Stimulated activated memory B cell treated with anti-CD40 and anti-IgM and Interleukin-4, amounts not matched to agents 10 μg/mL and 1 μg/mL and 100 μg/mL, for 72 hours (primary cell): Measurements from ENCODE around the gene TIMM17B.

Source experiments
- ATAC-seq: fragments of 150-1000 bp; cut with Tn5 transposase; 2 replicates; pipeline ENCODE4 v1.10.0; 2021
- H3K27ac Mint-ChIP-seq: one replicate; pipeline ENCODE4 v1.8.0; 2022; ENCODE audit warnings: mild to moderate bottlenecking, mixed read lengths
- H3K27me3 Mint-ChIP-seq: one replicate; pipeline ENCODE4 v1.8.0; 2022; ENCODE audit warnings: mixed read lengths
- H3K36me3 Mint-ChIP-seq: one replicate; pipeline ENCODE4 v1.8.0; 2022; ENCODE audit warnings: mixed read lengths
- H3K4me1 Mint-ChIP-seq: one replicate; pipeline ENCODE4 v1.8.0; 2022; ENCODE audit warnings: mixed read lengths
- H3K4me3 Mint-ChIP-seq: one replicate; pipeline ENCODE4 v1.8.0; 2022; ENCODE audit warnings: mild to moderate bottlenecking, moderate library complexity, mixed read lengths
- H3K9me3 Mint-ChIP-seq: one replicate; pipeline ENCODE4 v1.8.0; 2022; ENCODE audit warnings: mixed read lengths

TIMM17B gene

GRCh38 chrX:48927123-48927522 is 29.6 kb upstream of the TIMM17B start:
- peaks cover 27% of the 10 kb centered on the region for H3K36me3 Mint-ChIP-seq
- H3K27me3 Mint-ChIP-seq: no peaks in the 10 kb centered on the region
- H3K4me3 Mint-ChIP-seq: no peak overlapping the region
- H3K4me1 Mint-ChIP-seq: peaks cover 17% of the 10 kb centered on the region
- ATAC-seq: no peak
- H3K9me3 Mint-ChIP-seq: no peaks in the 10 kb centered on the region
- no peak overlapping the region for H3K27ac Mint-ChIP-seq

- no peaks in the 10 kb centered on the region for H3K27me3 Mint-ChIP-seq
- peaks cover 33% of the 10 kb centered on the region for H3K4me1 Mint-ChIP-seq
- H3K4me3 Mint-ChIP-seq: no peak overlapping the region
- H3K36me3 Mint-ChIP-seq: peaks cover 20% of the 10 kb centered on the region
- H3K9me3 Mint-ChIP-seq: no peaks in the 10 kb centered on the region
- ATAC-seq: no peak
- H3K27ac Mint-ChIP-seq: peak overlapping the region; percentile 63
Measured at GRCh38 chrX:48924270-48924669, 26.7 kb upstream of the TIMM17B start.

- Mint-ChIP-seq H3K9me3 (no peaks in the 10 kb centered on the region), H3K27me3 (no peaks in the 10 kb centered on the region), H3K4me1 (peaks cover 35% of the 10 kb centered on the region), H3K4me3 (no peak overlapping the region), H3K27ac (peak overlapping the region; percentile 63), H3K36me3 (peaks cover 20% of the 10 kb centered on the region)
- no peak for ATAC-seq
Measured at GRCh38 chrX:48923771-48924170, 26.2 kb upstream of the TIMM17B start.

GRCh38 chrX:48920718-48921104 is 23.1 kb upstream of the TIMM17B start:
- peaks cover 38% of the 10 kb centered on the region for H3K36me3 Mint-ChIP-seq
- peaks cover 33% of the 10 kb centered on the region for H3K4me1 Mint-ChIP-seq
- no peaks in the 10 kb centered on the region for H3K9me3 Mint-ChIP-seq
- H3K4me3 Mint-ChIP-seq: peak overlapping the region; percentile 100
- no peak for ATAC-seq
- H3K27ac Mint-ChIP-seq: no peak overlapping the region
- H3K27me3 Mint-ChIP-seq: no peaks in the 10 kb centered on the region

GRCh38 chrX:48919947-48920717 is 22.6 kb upstream of the TIMM17B start:
- H3K4me1 Mint-ChIP-seq: peaks cover 33% of the 10 kb centered on the region
- no peak for ATAC-seq

GRCh38 chrX:48919360-48919841 is 21.8 kb upstream of the TIMM17B start:
- Mint-ChIP-seq H3K36me3 (peaks cover 44% of the 10 kb centered on the region), H3K27me3 (no peaks in the 10 kb centered on the region), H3K27ac (peak overlapping the region; percentile 95), H3K4me1 (peaks cover 35% of the 10 kb centered on the region), H3K9me3 (no peaks in the 10 kb centered on the region), H3K4me3 (peak overlapping the region; percentile 100)
- peak; percentile 39 for ATAC-seq

More at GRCh38 chrX:48919947-48920717, 22.6 kb upstream of the TIMM17B start:
- H3K27ac Mint-ChIP-seq: peak overlapping the region; percentile 95
- H3K4me3 Mint-ChIP-seq: peak overlapping the region; percentile 100
- no peaks in the 10 kb centered on the region for H3K9me3 Mint-ChIP-seq
- H3K36me3 Mint-ChIP-seq: peaks cover 44% of the 10 kb centered on the region
- H3K27me3 Mint-ChIP-seq: no peaks in the 10 kb centered on the region

GRCh38 chrX:48918643-48919340 is 21.2 kb upstream of the TIMM17B start, which contains the start of gene PIM2:
Gene PIM2, minus strand, starts transcription at chrX:48919024. Its CDS starts 190 bp downstream, at chrX:48918834.
- H3K4me3 Mint-ChIP-seq: peak within 1 kb of the TSS; percentile 100
- H3K9me3 Mint-ChIP-seq: no peaks in the 10 kb centered on the region
- peaks cover 37% of the 10 kb centered on the region for H3K4me1 Mint-ChIP-seq
- H3K27me3 Mint-ChIP-seq: no peaks in the 10 kb centered on the region
- peaks cover 45% of the 10 kb centered on the region for H3K36me3 Mint-ChIP-seq
- H3K27ac Mint-ChIP-seq: peak within 1 kb of the TSS; percentile 95
- ATAC-seq: peak; percentile 94

- no peak for ATAC-seq
- peaks cover 45% of the 10 kb centered on the region for H3K36me3 Mint-ChIP-seq
- H3K9me3 Mint-ChIP-seq: no peaks in the 10 kb centered on the region
- H3K4me3 Mint-ChIP-seq: peak overlapping the region; percentile 100
- H3K4me1 Mint-ChIP-seq: peaks cover 38% of the 10 kb centered on the region
- no peaks in the 10 kb centered on the region for H3K27me3 Mint-ChIP-seq
- H3K27ac Mint-ChIP-seq: peak overlapping the region; percentile 95
Measured at GRCh38 chrX:48918301-48918642, 20.7 kb upstream of the TIMM17B start.

- Mint-ChIP-seq H3K4me1 (peaks cover 41% of the 10 kb centered on the region), H3K27ac (peak overlapping the region; percentile 95), H3K4me3 (peak overlapping the region; percentile 100), H3K9me3 (no peaks in the 10 kb centered on the region), H3K36me3 (peaks cover 40% of the 10 kb centered on the region), H3K27me3 (no peaks in the 10 kb centered on the region)
- ATAC-seq: peak; percentile 81
Measured at GRCh38 chrX:48917139-48918001, 19.8 kb upstream of the TIMM17B start.

GRCh38 chrX:48914593-48915493 is 17.3 kb upstream of the TIMM17B start:
- H3K9me3 Mint-ChIP-seq: no peaks in the 10 kb centered on the region
- peaks cover 43% of the 10 kb centered on the region for H3K36me3 Mint-ChIP-seq
- peaks cover 50% of the 10 kb centered on the region for H3K4me1 Mint-ChIP-seq
- peak overlapping the region; percentile 14 for H3K27ac Mint-ChIP-seq
- no peak for ATAC-seq
- no peaks in the 10 kb centered on the region for H3K27me3 Mint-ChIP-seq
- no peak overlapping the region for H3K4me3 Mint-ChIP-seq

GRCh38 chrX:48913605-48914366 is 16.2 kb upstream of the TIMM17B start:
- Mint-ChIP-seq H3K27ac (peak overlapping the region; percentile 14), H3K9me3 (no peaks in the 10 kb centered on the region), H3K4me3 (peak overlapping the region; percentile 59), H3K4me1 (peaks cover 43% of the 10 kb centered on the region), H3K36me3 (peaks cover 43% of the 10 kb centered on the region), H3K27me3 (no peaks in the 10 kb centered on the region)
- ATAC-seq: no peak

- Mint-ChIP-seq H3K4me1 (peaks cover 35% of the 10 kb centered on the region), H3K9me3 (no peaks in the 10 kb centered on the region), H3K27ac (peak within 1 kb of the TSS; percentile 91), H3K27me3 (no peaks in the 10 kb centered on the region), H3K36me3 (peaks cover 25% of the 10 kb centered on the region), H3K4me3 (peak within 1 kb of the TSS; percentile 89)
- ATAC-seq: peak; percentile 96
Measured at GRCh38 chrX:48911412-48912182, 14.0 kb upstream of the TIMM17B start, which contains the start of gene SLC35A2. Gene SLC35A2, minus strand, starts transcription at chrX:48911646. Its CDS starts 10 bp downstream, at chrX:48911636.

- ATAC-seq: no peak
- H3K36me3 Mint-ChIP-seq: peaks cover 25% of the 10 kb centered on the region
- peaks cover 34% of the 10 kb centered on the region for H3K4me1 Mint-ChIP-seq
- no peaks in the 10 kb centered on the region for H3K27me3 Mint-ChIP-seq
- no peaks in the 10 kb centered on the region for H3K9me3 Mint-ChIP-seq
- H3K27ac Mint-ChIP-seq: peak overlapping the region; percentile 91
- H3K4me3 Mint-ChIP-seq: peak overlapping the region; percentile 89
Measured at GRCh38 chrX:48910926-48911411, 13.4 kb upstream of the TIMM17B start.
